GM13977 (cell line): Measurements from ENCODE around the gene GABBR1.

Experiments used
- DNase-seq: peaks from one replicate; pipeline ENCODE4 v3.0.0; 2012; ENCODE audit warnings: low spot score
- in situ Hi-C: fragments of 300-500 bp; cut with MboI; formaldehyde crosslinking; loops from one replicate; pipeline ENCODE4 v1.12.0; 2022; ENCODE audit warnings: low sequenced_read_pairs, low pct_unique_long_range_greater_than_20kb, mixed read lengths, inconsistent platforms; ENCODE audit not compliant: unreplicated experiment
- TF ChIP-seq, protein P1 (sequence below): IDR thresholded peaks from 2 replicates; pipeline ENCODE4 v1.5.1; 2012; ENCODE audit warnings: mild to moderate bottlenecking, control low read depth; ENCODE audit not compliant: insufficient read depth; ENCODE audit errors: extremely low read depth, missing control alignments

GABBR1 gene

DNA sequence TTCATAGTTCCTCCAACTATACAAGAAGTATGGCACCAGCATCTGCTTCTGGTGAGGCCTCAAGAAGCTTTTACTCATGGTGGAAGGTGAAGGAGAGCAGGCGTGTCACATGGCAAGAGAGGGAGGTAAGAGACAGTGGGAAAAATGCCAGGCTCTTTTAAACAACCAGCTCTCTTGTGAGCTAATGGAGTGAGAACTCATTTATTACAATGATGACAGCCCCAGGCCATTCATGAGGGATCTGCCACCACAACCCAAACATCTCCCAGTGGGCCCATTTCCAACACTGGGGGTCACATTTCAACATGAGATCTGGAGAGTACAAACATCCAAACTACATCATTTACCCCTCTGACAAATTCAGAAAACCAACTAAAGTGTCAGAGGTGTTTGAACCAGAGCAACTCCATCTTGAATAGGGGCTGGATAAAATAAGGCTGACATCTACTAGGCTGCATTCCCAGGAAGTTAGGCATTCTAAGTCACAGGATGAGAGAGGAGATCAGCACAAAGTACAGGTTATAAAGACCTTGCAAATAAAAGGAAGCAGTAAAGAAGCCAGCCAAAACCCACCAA, 71.3 kb downstream of the GABBR1 start:
- no peak for DNase-seq
- in situ Hi-C loops: no loop called here
- TF ChIP-seq, protein P1, sequence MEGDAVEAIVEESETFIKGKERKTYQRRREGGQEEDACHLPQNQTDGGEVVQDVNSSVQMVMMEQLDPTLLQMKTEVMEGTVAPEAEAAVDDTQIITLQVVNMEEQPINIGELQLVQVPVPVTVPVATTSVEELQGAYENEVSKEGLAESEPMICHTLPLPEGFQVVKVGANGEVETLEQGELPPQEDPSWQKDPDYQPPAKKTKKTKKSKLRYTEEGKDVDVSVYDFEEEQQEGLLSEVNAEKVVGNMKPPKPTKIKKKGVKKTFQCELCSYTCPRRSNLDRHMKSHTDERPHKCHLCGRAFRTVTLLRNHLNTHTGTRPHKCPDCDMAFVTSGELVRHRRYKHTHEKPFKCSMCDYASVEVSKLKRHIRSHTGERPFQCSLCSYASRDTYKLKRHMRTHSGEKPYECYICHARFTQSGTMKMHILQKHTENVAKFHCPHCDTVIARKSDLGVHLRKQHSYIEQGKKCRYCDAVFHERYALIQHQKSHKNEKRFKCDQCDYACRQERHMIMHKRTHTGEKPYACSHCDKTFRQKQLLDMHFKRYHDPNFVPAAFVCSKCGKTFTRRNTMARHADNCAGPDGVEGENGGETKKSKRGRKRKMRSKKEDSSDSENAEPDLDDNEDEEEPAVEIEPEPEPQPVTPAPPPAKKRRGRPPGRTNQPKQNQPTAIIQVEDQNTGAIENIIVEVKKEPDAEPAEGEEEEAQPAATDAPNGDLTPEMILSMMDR: no peak

DNA sequence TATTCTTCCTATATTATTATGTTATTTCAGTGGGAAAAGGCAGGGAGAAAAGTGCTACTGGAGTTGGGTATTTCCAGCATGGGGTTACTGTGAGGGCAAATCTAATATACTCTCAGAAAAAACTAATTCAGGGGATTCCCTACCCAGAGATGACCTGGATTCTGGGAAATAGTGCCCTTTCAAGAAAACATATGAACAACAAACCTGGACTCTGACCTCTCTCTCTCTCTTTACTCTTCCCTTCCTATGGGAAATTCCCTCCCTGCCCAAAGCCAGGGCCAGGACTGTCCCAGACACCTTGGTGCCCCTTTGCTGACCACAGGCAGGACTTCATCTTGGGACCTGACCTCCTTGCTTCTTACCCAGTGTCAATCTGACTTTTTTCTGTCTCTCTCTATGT, 71.9 kb downstream of the GABBR1 start:
- TF ChIP-seq, protein P1: no peak
- in situ Hi-C loops: no loop called here
- DNase-seq: no peak

DNA sequence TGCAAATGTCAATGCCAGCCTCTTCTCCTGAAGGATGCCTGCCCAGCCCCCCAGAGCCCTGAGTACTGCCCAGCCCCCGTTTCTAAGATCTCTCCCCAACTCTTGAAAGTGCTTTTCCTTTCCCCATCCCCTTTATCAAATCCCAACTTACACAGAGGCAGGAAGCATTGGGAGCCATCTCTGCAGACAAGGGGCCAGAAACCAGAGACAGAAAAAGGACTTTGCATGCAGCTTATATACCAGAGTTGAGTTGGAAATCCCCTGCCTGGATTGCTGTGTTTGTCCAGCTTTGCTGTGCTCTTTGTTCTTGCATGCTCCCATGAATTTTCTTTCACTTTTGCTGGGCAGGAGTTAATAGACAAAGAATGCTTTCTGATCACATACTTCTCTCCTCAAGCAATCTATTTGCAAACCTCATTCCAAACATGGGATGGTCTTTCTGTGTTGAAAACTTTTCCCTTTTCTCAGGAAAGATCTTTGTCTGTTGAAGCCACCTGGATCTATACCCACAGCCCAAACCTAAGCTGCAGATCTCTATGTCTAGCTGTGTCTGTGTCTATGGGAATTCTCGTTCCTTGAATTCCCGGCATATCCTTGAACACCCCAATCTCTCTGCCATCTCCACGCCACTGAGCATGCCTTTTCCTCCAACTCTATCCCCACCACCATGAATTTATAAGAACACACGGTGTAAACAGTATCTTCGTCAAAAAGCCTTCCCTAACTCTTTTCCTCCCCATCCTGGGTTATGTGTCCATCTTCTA, 73.3 kb downstream of the GABBR1 start, which contains the start of gene UBD:
UBD (minus strand) TSS at position 209 of the 764 bp plus-strand sequence; CDS start at position 178, 31 bp downstream.
- TF ChIP-seq, protein P1: no peak
- no peak for DNase-seq
- in situ Hi-C loops: no loop called here

DNA sequence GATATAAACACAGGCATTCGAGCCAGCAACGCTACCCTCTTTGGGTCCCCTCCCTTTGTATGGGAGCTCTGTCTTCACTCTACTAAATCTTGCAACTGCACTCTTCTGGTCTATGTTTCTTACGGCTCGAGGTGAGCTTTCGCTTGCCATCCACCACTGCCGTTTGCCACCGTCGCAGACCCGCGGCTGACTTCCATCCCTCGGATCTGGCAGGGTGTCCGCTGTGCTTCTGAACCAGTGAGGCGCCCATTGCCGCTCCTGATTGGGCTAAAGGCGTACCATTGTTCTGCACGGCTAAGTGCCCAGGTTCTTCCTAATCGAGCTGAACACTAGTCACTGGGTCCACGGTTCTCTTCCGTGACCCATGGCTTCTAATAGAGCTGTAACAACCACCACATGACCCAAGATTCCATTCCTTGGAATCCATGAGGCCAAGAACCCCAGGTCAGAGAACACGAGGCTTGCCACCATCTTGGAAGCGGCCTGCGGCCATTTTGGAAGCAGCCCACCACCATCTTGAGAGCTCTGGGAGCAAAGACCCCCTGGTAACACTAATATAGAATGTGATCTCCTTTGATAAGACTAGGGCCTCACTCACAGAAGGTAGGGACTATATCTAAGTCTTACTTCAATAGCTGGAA, 74.4 kb downstream of the GABBR1 start:
- TF ChIP-seq, protein P1: no peak
- in situ Hi-C loops: no loop called here
- no peak for DNase-seq

DNA sequence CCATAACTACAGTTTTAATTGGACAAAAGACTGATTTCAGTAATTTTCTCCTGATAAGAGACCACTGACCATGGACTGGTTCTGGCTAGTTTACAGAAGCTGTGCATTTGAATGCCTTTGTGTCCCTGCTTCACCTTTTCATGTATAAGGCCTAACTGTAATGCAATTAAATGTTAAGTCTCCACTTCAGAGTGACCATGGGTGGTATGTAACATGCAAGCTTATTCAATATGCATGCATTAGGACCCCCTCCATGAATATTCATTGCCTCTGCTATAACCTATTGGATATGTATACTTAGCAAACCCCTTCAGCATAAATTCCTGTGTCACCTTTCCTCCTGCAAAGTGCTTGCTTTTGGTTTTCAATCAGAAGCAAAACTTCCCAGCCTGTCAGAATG, 75.7 kb downstream of the GABBR1 start:
- TF ChIP-seq, protein P1: no peak
- in situ Hi-C loops: no loop called here

DNA sequence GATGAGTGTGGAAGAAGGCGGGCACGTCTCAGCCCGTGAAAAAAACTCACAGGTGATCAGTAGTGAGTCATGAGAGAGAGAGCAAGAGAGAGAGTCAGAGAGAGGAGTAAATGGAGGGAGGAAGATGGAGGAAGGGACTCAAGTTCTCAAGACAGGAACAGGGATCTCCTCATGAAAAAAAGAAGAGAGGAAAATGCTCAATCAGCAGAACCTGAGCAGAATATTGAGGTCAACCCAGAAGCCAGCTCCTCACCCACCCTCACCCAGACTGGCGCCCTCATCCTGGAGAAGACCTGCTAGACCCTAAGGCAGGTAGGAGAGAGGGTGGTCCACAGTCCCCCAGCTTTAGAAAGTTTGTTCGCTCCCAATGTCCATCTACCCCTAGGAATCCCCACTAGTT, 78.2 kb downstream of the GABBR1 start:
- in situ Hi-C loops: no loop called here
- TF ChIP-seq, protein P1: no peak
- DNase-seq: no peak

More for the DNA sequence above, 75.7 kb downstream of the GABBR1 start:
- no peak for DNase-seq
